GM12865 (cell line): ENCODE results near the gene FAAP24.
"Not testable (repeated sequence)": the region's sequence is repeated elsewhere in the genome, so short reads cannot be mapped to it uniquely, and the experiment has no call there.

Source experiments
- DNase-seq: peaks from one replicate; pipeline ENCODE4 v3.0.0; 2010; ENCODE audit warnings: low read depth
- H3K4me3 ChIP-seq: 2 replicates; pipeline ENCODE4 v1.5.1; 2011; ENCODE audit warnings: mild to moderate bottlenecking, low read depth, low read length, control low read depth
- TF ChIP-seq, protein P1 (sequence below): IDR thresholded peaks from 2 replicates; pipeline ENCODE4 v1.5.1; 2011; ENCODE audit warnings: low read length, control low read depth, low read depth, inconsistent platforms; ENCODE audit not compliant: insufficient read depth; ENCODE audit errors: missing control alignments

The FAAP24 gene

DNA sequence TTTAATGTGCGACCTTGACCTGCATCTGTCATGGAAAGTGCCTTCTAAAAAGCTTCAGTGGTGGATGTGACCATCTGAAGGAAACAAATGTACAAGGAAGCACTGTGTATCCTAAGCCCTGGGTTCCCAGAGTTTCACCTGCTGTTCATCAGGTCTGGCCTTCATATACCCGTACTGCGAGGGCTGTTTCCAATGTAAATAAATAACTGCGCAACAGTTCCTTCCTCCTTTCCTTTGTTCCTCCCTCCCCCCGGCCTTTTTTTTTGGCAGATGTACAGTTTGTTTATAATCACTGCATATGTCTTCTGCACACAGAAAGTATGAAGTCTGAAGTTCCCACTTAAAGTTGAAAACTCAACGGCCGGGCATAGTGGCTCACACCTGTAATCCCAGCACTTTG is 5.2 kb downstream of the FAAP24 start:
- TF ChIP-seq, protein P1, sequence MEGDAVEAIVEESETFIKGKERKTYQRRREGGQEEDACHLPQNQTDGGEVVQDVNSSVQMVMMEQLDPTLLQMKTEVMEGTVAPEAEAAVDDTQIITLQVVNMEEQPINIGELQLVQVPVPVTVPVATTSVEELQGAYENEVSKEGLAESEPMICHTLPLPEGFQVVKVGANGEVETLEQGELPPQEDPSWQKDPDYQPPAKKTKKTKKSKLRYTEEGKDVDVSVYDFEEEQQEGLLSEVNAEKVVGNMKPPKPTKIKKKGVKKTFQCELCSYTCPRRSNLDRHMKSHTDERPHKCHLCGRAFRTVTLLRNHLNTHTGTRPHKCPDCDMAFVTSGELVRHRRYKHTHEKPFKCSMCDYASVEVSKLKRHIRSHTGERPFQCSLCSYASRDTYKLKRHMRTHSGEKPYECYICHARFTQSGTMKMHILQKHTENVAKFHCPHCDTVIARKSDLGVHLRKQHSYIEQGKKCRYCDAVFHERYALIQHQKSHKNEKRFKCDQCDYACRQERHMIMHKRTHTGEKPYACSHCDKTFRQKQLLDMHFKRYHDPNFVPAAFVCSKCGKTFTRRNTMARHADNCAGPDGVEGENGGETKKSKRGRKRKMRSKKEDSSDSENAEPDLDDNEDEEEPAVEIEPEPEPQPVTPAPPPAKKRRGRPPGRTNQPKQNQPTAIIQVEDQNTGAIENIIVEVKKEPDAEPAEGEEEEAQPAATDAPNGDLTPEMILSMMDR = no peak
- H3K4me3 ChIP-seq = no peak overlapping the region
- DNase-seq = no peak

DNA sequence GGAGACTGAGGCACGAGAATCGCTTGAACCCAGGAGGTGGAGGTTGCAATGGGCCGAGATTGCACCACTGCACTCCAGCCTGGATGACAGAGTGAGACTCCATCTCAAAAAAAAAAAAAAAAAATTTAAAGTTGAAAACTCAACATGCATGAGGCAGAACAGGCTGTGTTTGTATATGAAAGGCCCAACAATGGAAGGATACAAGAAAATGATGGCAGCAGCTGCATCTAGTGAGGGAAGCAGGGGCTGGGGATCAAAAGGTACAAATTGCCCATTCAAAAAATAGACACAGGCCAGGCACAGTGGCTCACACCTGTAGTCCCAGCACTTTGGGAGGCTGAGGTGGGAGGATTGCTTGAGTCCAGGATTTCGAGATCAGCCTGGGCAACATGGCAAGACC is 5.8 kb downstream of the FAAP24 start:
- DNase-seq, H3K4me3 ChIP-seq: not testable (repeated sequence)

DNA sequence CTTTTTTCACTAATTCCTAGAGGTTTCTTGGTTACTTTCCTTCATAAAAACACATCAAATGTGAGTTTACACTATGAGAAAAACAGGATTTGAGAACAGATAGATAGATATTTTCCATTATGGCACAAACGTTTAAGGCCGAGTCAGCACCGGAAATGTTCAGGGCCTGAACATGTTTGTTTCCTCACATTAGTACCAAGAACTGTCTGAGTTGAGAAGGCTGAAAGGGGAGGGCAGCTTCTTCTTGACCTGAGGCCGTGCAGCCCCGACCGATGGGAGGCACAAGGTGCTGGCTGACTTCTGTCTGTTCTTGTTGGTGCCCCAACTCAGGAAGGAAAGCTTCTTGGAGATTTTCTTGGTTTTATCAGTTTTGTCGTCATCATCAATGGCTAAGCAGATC is 7.8 kb downstream of the FAAP24 start:
- H3K4me3 ChIP-seq, DNase-seq: not testable (repeated sequence)

DNA sequence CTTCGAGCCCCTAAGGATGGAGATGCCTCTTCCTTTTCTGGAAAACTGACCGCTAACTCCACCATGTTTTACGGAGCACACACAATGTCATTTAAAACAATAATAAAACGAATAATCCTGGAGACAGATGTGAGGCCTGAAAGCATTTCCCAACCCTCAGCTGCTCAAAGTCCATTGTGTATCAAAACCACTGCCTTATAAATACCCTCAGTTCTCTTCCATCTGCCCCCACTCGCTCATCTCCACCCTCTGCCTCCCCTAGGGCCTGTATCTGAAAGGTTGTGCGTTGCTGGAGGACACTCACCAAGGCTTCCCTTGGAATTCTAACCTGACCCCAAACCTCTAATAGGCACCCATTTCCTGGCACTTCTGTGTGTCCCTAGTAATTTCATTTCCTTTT is 10.4 kb downstream of the FAAP24 start:
- H3K4me3 ChIP-seq, DNase-seq: not testable (repeated sequence)

DNA sequence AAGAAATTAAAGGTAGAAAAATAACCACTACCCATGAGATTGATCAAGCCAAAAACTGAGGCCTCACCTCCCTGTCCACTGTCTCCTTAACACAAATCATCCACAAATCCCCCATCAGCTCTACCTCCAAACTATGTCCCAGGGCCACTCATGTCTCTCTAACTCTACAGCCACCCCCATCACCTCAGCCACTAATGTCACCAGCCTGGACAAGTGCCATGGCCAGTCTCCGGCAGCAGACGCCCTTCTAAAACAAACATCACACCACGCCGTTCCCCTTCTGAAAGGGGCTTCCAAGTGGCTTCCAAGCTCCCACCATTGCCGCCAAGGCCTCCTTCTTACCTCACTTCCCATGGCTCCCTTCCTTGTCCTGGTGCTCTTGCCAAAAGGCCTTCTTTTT is 16.2 kb downstream of the FAAP24 start:
- H3K4me3 ChIP-seq, DNase-seq: not testable (repeated sequence)

DNA sequence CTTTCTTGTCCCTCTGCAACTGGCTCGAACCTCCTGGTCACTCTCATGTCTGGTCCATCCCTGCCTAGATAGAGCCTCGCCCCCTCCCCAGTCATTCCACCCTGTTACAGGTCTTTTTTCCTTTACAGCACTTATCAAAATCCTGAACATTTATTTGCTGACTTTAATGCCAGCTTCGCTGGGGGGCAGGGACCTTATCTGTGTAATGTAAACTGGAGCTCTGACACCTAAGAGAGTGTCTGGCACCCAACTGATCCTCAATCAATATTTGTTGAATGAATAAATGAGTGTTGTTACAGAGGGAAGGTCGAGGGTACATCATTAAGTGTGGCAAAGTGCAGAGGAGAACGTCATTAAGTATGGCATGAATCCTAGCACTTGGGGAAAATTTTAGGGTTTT is 16.7 kb downstream of the FAAP24 start:
- TF ChIP-seq, protein P1 = no peak
- H3K4me3 ChIP-seq = no peak overlapping the region
- DNase-seq = no peak

DNA sequence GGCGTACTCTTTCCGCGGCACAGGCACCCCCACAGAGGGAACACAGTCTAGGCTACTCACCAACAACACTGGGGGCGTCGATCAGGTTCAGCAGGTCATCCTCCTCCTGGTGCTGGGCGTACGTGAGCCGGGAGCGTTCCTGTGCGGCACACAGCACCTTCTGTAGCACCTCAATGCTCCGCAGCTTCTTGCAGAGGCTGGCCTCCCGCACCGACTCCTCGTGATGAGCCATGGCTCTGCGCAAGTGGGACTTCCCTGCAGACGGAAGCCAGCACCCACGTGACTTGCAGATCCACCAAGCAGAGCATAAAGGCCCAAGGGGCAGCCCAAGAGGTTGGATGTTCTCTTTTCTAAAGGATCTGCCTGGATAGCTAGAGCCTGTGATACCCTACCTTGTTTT is 23.9 kb downstream of the FAAP24 start:
- H3K4me3 ChIP-seq, DNase-seq: not testable (repeated sequence)

DNA sequence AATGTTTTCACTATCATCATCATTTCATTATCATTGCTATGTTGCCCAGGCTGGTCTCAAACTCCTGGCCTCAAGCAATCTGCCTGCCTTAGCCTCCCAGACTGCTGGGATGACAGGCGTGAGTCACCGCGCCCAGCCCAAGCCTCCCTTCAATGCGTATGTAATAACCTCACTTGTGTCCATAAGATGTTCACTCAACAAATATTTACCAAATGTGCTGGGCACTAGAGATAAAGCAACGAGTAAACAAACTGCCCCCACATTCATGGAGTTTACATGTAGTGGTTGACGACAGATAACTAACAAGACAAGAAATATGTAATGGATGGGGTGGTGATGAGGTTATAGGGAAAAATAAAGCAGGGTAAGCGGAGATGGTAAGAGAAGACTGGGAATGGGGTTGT is 25.0 kb downstream of the FAAP24 start:
- not testable (repeated sequence) for DNase-seq

DNA sequence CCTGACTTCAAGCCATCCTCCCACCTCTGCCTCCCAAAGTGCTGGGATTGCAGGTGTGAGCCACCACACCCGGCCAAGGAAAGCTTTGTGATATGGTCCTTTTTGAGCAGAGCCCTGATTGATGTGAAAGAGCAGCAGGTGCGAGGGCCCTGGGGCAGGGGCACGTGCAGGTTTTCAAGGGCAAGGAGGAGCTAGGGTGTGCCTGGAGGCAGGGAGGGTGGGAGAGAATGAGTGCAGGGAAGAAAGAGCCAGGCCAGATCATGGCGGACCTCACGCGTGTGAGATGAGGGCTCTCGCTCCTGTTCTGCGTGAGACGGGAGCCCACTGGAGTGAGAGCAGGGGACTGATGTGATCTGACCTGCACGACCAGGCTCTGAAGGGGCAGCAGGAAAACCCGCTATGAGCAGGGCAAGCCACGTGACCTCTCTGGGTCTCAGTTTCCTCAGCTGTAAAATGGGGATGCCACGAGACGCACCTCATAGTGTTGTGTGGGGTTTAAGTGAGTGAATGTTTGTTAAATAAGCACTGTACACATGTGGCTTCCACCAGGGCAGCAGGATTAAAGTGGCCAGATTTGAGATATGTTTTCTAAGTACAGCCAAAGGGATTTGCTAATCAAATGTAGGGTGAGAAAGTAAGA is 25.8 kb downstream of the FAAP24 start:
- TF ChIP-seq, protein P1 = no peak

More for the DNA sequence above, 25.0 kb downstream of the FAAP24 start:
- H3K4me3 ChIP-seq = not testable (repeated sequence)

DNA sequence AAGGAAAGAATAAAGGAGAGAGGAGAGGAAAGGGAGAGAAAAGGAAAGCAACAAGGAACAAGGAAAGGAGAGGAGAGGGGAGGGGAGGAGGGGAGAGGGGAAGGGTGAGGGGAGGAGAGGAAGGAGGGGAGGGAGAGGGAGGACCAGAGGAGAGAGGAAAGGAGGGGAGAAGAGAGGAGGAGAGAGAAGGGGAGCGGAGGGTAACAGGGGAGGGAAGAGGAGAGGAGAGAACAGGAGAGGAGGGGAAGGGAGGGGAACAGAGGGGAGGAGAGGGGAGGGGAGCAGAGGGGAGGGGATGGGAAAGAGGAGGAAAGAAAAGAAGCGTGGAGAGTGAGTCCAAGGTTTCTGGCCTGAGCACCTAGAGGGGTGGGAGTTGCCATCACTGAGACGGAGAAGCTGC is 26.7 kb downstream of the FAAP24 start:
- no peak for DNase-seq
- TF ChIP-seq, protein P1 = no peak
- no peak overlapping the region for H3K4me3 ChIP-seq

More for the DNA sequence above, 25.8 kb downstream of the FAAP24 start:
- no peak overlapping the region for H3K4me3 ChIP-seq
- DNase-seq = no peak
